ENCODE measurements around the gene PPM1L. TPM values are rescaled to one million over a fixed set of nuclear protein-coding genes. Genes with fewer than 3 reads are reported as not detected.

Gene PPM1L
- total and polyA plus RNA-seq, 10 of the 15 experiments (the other 5 are each of a cell fraction or from before 2014, with no cell fraction given) = under 0.01 to 0.33 (median 0.06) TPM; not detected in 1

DNA sequence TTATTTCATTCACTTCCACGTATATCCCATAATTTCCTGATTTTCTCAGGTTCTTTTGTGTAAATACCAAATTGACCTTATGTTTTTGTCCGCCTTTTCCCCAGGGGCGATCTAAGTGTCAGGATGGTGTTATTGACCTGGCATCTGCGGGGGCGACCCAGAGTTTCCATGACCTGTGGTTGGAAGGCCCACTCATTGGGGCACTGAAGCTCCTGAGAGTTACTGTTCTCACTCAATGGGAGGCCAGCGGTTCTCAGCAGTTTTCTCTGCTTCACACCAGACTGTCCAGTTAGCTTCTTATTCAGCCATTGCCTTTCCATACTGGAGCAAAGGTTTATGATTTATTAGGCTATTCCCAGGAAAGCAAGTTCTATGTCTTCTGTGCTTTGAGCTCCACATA, 295.8 kb downstream of the PPM1L start (continued):
- no peak for TF ChIP-seq MYB (IDR thresholded peaks at IDR 0.05; ENCODE audit: borderline replicate concordance, low read depth, low read length)

DNA sequence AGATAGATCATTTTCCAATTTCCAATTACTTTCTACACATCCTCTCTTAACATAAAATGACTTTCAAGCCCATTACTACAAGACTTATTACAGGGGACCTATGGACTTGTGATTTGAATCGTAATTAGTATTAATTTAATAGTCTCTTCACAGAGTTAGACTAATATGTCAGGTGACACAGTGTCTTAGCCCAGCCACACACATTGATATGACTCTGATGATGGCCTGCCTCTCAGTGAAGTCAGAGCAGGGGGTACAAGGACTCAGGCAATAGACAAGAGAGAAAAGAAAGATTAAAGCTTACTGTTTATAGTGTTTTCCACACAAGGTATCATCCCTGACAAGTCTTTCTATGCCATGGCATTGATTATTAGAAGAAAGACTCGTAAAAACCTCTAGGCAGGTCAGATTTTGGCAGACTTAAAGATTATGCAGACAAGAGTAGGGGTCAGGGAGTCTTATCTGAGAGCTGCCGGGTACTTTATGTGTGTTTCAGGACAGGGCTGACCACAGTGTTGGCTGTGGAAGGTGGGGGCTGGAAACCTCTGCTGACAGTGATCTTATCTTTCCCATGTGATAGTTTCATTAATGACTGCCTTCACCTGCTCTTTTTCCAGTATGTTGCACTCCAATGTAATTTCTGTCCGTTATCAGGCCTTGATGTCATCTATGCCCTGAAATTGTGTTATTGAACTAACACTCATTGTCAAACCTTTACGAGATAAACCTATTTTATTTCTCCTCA, 299.0 kb downstream of the PPM1L start:
- no peaks in the 10 kb centered on the region for H3K79me2 ChIP-seq (ENCODE audit: control insufficient read depth, insufficient read depth, low read length)
- intact Hi-C loops (cut with micrococcal nuclease; ENCODE audit: unreplicated experiment) = no loop called here
- no peak overlapping the region for H2AFZ ChIP-seq (ENCODE audit: control insufficient read depth, low read depth, low read length)
- TF ChIP-seq KAT2A (conservative IDR thresholded peaks at IDR 0.05; ENCODE audit: control insufficient read depth, low read depth, low read length) (no peak), BACH1 (IDR thresholded peaks at IDR 0.05; ENCODE audit: borderline replicate concordance) (no peak), FOXK2 (IDR thresholded peaks at IDR 0.05) (no peak), RCOR1 (conservative IDR thresholded peaks at IDR 0.05; ENCODE audit: low read depth, low read length) (no peak), POLR2A (IDR thresholded peaks at IDR 0.05; ENCODE audit: low read depth, low read length) (no peak), FOS (IDR thresholded peaks at IDR 0.05; ENCODE audit: borderline replicate concordance, extremely low read depth, insufficient read length) (no peak), ZNF207 (IDR thresholded peaks at IDR 0.05; ENCODE audit: borderline replicate concordance) (no peak), TBL1XR1 (IDR thresholded peaks at IDR 0.05; ENCODE audit: low read depth, low read length) (no peak), NFYA (IDR thresholded peaks at IDR 0.05; ENCODE audit: borderline replicate concordance, low read depth, low read length) (no peak)
- TF ChIP-seq, protein P1, sequence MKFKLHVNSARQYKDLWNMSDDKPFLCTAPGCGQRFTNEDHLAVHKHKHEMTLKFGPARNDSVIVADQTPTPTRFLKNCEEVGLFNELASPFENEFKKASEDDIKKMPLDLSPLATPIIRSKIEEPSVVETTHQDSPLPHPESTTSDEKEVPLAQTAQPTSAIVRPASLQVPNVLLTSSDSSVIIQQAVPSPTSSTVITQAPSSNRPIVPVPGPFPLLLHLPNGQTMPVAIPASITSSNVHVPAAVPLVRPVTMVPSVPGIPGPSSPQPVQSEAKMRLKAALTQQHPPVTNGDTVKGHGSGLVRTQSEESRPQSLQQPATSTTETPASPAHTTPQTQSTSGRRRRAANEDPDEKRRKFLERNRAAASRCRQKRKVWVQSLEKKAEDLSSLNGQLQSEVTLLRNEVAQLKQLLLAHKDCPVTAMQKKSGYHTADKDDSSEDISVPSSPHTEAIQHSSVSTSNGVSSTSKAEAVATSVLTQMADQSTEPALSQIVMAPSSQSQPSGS (IDR thresholded peaks at IDR 0.05; ENCODE audit: low read length) = no peak
- TF ChIP-seq, protein P2, sequence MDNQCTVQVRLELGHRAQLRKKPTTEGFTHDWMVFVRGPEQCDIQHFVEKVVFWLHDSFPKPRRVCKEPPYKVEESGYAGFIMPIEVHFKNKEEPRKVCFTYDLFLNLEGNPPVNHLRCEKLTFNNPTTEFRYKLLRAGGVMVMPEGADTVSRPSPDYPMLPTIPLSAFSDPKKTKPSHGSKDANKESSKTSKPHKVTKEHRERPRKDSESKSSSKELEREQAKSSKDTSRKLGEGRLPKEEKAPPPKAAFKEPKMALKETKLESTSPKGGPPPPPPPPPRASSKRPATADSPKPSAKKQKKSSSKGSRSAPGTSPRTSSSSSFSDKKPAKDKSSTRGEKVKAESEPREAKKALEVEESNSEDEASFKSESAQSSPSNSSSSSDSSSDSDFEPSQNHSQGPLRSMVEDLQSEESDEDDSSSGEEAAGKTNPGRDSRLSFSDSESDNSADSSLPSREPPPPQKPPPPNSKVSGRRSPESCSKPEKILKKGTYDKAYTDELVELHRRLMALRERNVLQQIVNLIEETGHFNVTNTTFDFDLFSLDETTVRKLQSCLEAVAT (IDR thresholded peaks at IDR 0.05) = no peak
- DNase-seq (ENCODE audit: low read depth, low spot score) (no peak), FAIRE-seq (no peak), ATAC-seq (no peak)
- no peak overlapping the region for H3K4me2 ChIP-seq (ENCODE audit: control insufficient read depth, insufficient read depth)
- no peaks in the 10 kb centered on the region for H3K9me3 ChIP-seq (replicated peaks; ENCODE audit: control insufficient read depth, insufficient read depth, low read length)
- ChIA-PET RAD21 (ENCODE audit: unreplicated experiment) (no interaction called here), CTCF (no interaction called here), SMC1A (ENCODE audit: uncharacterized antibody, unreplicated experiment) (no interaction called here), POLR2A (no interaction called here)
- WGBS (ENCODE audit: insufficient coverage, insufficient replicate concordance, low lambda C conversion rate, missing lambda C conversion rate) = 41% methylated on average over 5 of the region's 5 CpGs
- no peaks in the 10 kb centered on the region for H3K4me1 ChIP-seq (ENCODE audit: control insufficient read depth, insufficient read depth, low read length)
- BruUV-seq (replicated peaks) = no TSS peak
- in situ Hi-C loops (cut with MboI) = no loop called here
- no peak overlapping the region for H3K27ac ChIP-seq (ENCODE audit: control insufficient read depth, insufficient read depth)
- H3K36me3 ChIP-seq (ENCODE audit: control insufficient read depth in 2 of 2, insufficient read depth in 2 of 2, low read length in 1 of 2) = no peaks in the 10 kb centered on the region
- no peaks in the 10 kb centered on the region for H4K20me1 ChIP-seq (ENCODE audit: control insufficient read depth, insufficient read depth)
- H3K9ac ChIP-seq (ENCODE audit: control insufficient read depth, insufficient read depth, low read length) = no peak overlapping the region
- H3K27me3 ChIP-seq (replicated peaks in 1 of 2; ENCODE audit: control insufficient read depth in 2 of 2, insufficient read depth in 2 of 2, low read length in 1 of 2) = no peaks in the 10 kb centered on the region
- no peak overlapping the region for H3K4me3 ChIP-seq

Data from GM12878 (cell line).